ENCODE measurements around the gene KLHDC7B. TPM values are rescaled to one million over a fixed set of nuclear protein-coding genes. Genes with fewer than 3 reads are reported as not detected.

Gene KLHDC7B
- total RNA-seq, 1 donor from 2014 or later: 0.32 TPM

- H3K4me2 ChIP-seq (ENCODE audit: low read length): no peak overlapping the region
- no peaks in the 10 kb centered on the region for H3K9me3 ChIP-seq (ENCODE audit: insufficient read depth, low read depth, low read length)
- H3K27me3 ChIP-seq (ENCODE audit: insufficient read depth, low read length): no peaks in the 10 kb centered on the region
- Mint-ChIP-seq H3K4me1 (ENCODE audit: low read depth, unreplicated experiment) (peaks cover 4% of the 10 kb centered on the region), H3K36me3 (ENCODE audit: low read depth, unreplicated experiment) (peaks cover 6% of the 10 kb centered on the region), H3K9me3 (ENCODE audit: unreplicated experiment) (no peaks in the 10 kb centered on the region), H3K27me3 (ENCODE audit: low read depth, unreplicated experiment) (no peaks in the 10 kb centered on the region), H3K4me3 (ENCODE audit: unreplicated experiment) (no peak overlapping the region), H3K27ac (ENCODE audit: unreplicated experiment) (no peak overlapping the region)
- H3K9ac ChIP-seq (ENCODE audit: low read length): no peak overlapping the region
- no peak overlapping the region for H3K27ac ChIP-seq (ENCODE audit: low read depth, low read length)
- H3K36me3 ChIP-seq (ENCODE audit: insufficient read depth, low read length): no peaks in the 10 kb centered on the region
- peaks cover 38% of the 10 kb centered on the region for H4K20me1 ChIP-seq (ENCODE audit: insufficient read depth, low read length)
- no peak for FAIRE-seq
- no peak overlapping the region for H3K4me3 ChIP-seq (ENCODE audit: insufficient read depth, low read depth, low read length)
- peaks cover 13% of the 10 kb centered on the region for H3K4me1 ChIP-seq (ENCODE audit: insufficient read depth, low read length)
- no peak overlapping the region for H2AFZ ChIP-seq (ENCODE audit: low read depth, low read length)
- no peak for DNase-seq (ENCODE audit: low read depth)
- peaks cover 40% of the 10 kb centered on the region for H3K79me2 ChIP-seq (ENCODE audit: insufficient read depth, low read length)
- no peak for TF ChIP-seq CTCF (IDR thresholded peaks at IDR 0.05; ENCODE audit: insufficient read depth, low read depth, low read length)
- no peak for TF ChIP-seq EZH2 (IDR thresholded peaks at IDR 0.05; ENCODE audit: insufficient read depth, low read length)
Observed at GRCh38 chr22:50520826-50521453, 24.8 kb upstream of the KLHDC7B start.

- H3K4me1 Mint-ChIP-seq (ENCODE audit: low read depth, unreplicated experiment): peaks cover 4% of the 10 kb centered on the region
- Histone ChIP-seq H2AFZ (ENCODE audit: low read depth, low read length) (no peak overlapping the region), H3K36me3 (ENCODE audit: insufficient read depth, low read length) (no peaks in the 10 kb centered on the region), H3K9ac (ENCODE audit: low read length) (no peak overlapping the region), H3K4me1 (ENCODE audit: insufficient read depth, low read length) (peaks cover 16% of the 10 kb centered on the region), H3K27me3 (ENCODE audit: insufficient read depth, low read length) (no peaks in the 10 kb centered on the region), H3K4me3 (ENCODE audit: insufficient read depth, low read depth, low read length) (no peak overlapping the region), H3K9me3 (ENCODE audit: insufficient read depth, low read depth, low read length) (no peaks in the 10 kb centered on the region), H3K27ac (ENCODE audit: low read depth, low read length) (no peak overlapping the region), H3K4me2 (ENCODE audit: low read length) (no peak overlapping the region), H3K79me2 (ENCODE audit: insufficient read depth, low read length) (peaks cover 35% of the 10 kb centered on the region), H4K20me1 (ENCODE audit: insufficient read depth, low read length) (peaks cover 30% of the 10 kb centered on the region)
- H3K4me3 Mint-ChIP-seq (ENCODE audit: unreplicated experiment): no peak overlapping the region
- no peaks in the 10 kb centered on the region for H3K27me3 Mint-ChIP-seq (ENCODE audit: low read depth, unreplicated experiment)
- TF ChIP-seq CTCF (IDR thresholded peaks at IDR 0.05; ENCODE audit: insufficient read depth, low read depth, low read length): no peak
- TF ChIP-seq EZH2 (IDR thresholded peaks at IDR 0.05; ENCODE audit: insufficient read depth, low read length): no peak
- DNase-seq (ENCODE audit: low read depth) (no peak), FAIRE-seq (no peak)
- peaks cover 5% of the 10 kb centered on the region for H3K36me3 Mint-ChIP-seq (ENCODE audit: low read depth, unreplicated experiment)
- no peak overlapping the region for H3K27ac Mint-ChIP-seq (ENCODE audit: unreplicated experiment)
- H3K9me3 Mint-ChIP-seq (ENCODE audit: unreplicated experiment): no peaks in the 10 kb centered on the region
Observed at GRCh38 chr22:50521710-50522109, 24.0 kb upstream of the KLHDC7B start.

- H3K36me3 ChIP-seq (ENCODE audit: insufficient read depth, low read length): no peaks in the 10 kb centered on the region
- TF ChIP-seq EZH2 (IDR thresholded peaks at IDR 0.05; ENCODE audit: insufficient read depth, low read length) (no peak), CTCF (IDR thresholded peaks at IDR 0.05; ENCODE audit: insufficient read depth, low read depth, low read length) (no peak)
- H3K4me3 ChIP-seq (ENCODE audit: insufficient read depth, low read depth, low read length): no peak overlapping the region
- no peaks in the 10 kb centered on the region for H3K9me3 ChIP-seq (ENCODE audit: insufficient read depth, low read depth, low read length)
- Mint-ChIP-seq H3K27ac (ENCODE audit: unreplicated experiment) (no peak overlapping the region), H3K27me3 (ENCODE audit: low read depth, unreplicated experiment) (no peaks in the 10 kb centered on the region), H3K36me3 (ENCODE audit: low read depth, unreplicated experiment) (peaks cover 5% of the 10 kb centered on the region), H3K4me3 (ENCODE audit: unreplicated experiment) (no peak overlapping the region), H3K9me3 (ENCODE audit: unreplicated experiment) (no peaks in the 10 kb centered on the region), H3K4me1 (ENCODE audit: low read depth, unreplicated experiment) (peaks cover 4% of the 10 kb centered on the region)
- no peaks in the 10 kb centered on the region for H3K27me3 ChIP-seq (ENCODE audit: insufficient read depth, low read length)
- no peak overlapping the region for H3K9ac ChIP-seq (ENCODE audit: low read length)
- no peak overlapping the region for H3K4me2 ChIP-seq (ENCODE audit: low read length)
- peaks cover 36% of the 10 kb centered on the region for H3K79me2 ChIP-seq (ENCODE audit: insufficient read depth, low read length)
- DNase-seq (ENCODE audit: low read depth): no peak
- peaks cover 25% of the 10 kb centered on the region for H4K20me1 ChIP-seq (ENCODE audit: insufficient read depth, low read length)
- peaks cover 20% of the 10 kb centered on the region for H3K4me1 ChIP-seq (ENCODE audit: insufficient read depth, low read length)
- H2AFZ ChIP-seq (ENCODE audit: low read depth, low read length): no peak overlapping the region
- no peak overlapping the region for H3K27ac ChIP-seq (ENCODE audit: low read depth, low read length)
- no peak for FAIRE-seq
Observed at GRCh38 chr22:50522208-50522805, 23.4 kb upstream of the KLHDC7B start.

Measured in astrocyte (in vitro differentiated cells and primary cell).